K562 (cell line): Measurements from ENCODE around the gene SHB. TPM values are rescaled to one million over a fixed set of nuclear protein-coding genes. Genes with fewer than 3 reads are reported as not detected.

Experiments used
- ATF1 ChIP-seq, 2 experiments: fragments of 450-650 bp in 1 of 2; IDR thresholded peaks; 2 replicates each; pipeline ENCODE4 v1.6.1; 2016; ENCODE audit warnings: missing compliant biosample characterization in 1 of 2, missing genetic modification characterization in 1 of 2
- CC2D1A ChIP-seq: fragments of 450-650 bp; IDR thresholded peaks from 2 replicates; pipeline ENCODE4 v1.6.1; 2017; ENCODE audit warnings: mild to moderate bottlenecking
- FOXP1 ChIP-seq: sonication (generic); formaldehyde crosslinking; IDR thresholded peaks from 2 replicates; pipeline ENCODE4 v1.8.0; 2022; ENCODE audit warnings: mild to moderate bottlenecking, missing genetic modification reagents
- FUS ChIP-seq: fragments of 200-400 bp; formaldehyde crosslinking; optimal IDR thresholded peaks from 2 replicates; pipeline ENCODE3; 2017; ENCODE audit warnings: low read depth, low read length
- L3MBTL2 ChIP-seq: fragments of 450-650 bp; IDR thresholded peaks from 2 replicates; pipeline ENCODE4 v1.6.1; 2016; ENCODE audit warnings: mild to moderate bottlenecking, moderate library complexity
- MXD1 ChIP-seq: fragments of 250-450 bp; sonication (Bioruptor Pico); IDR thresholded peaks from 2 replicates; pipeline ENCODE4 v1.8.0; 2021; ENCODE audit warnings: borderline replicate concordance, mild to moderate bottlenecking, moderate library complexity; ENCODE audit not compliant: poor library complexity, severe bottlenecking
- NRF1 ChIP-seq, 2 experiments: fragments of 450-650 bp; IDR thresholded peaks in 1 of 2; conservative IDR thresholded peaks in 1 of 2; 2 replicates each; pipeline ENCODE4 v1.6.1; 2014; ENCODE audit warnings: mild to moderate bottlenecking in 2 of 2
- PRMT5 ChIP-seq: sonication (generic); formaldehyde crosslinking; IDR thresholded peaks from 2 replicates; pipeline ENCODE4 v1.5.0; 2020; ENCODE audit warnings: missing genetic modification reagents
- PTTG1 ChIP-seq: fragments of 450-650 bp; IDR thresholded peaks from 2 replicates; pipeline ENCODE4 v1.6.1; 2016; ENCODE audit warnings: low read depth, mild to moderate bottlenecking, missing genetic modification characterization, missing compliant biosample characterization
- RAD51 ChIP-seq: fragments of 450-650 bp; IDR thresholded peaks from 2 replicates; pipeline ENCODE4 v1.7.1; 2016; ENCODE audit warnings: low read depth, mild to moderate bottlenecking, borderline replicate concordance
- SMARCA5 ChIP-seq: fragments of 450-650 bp; IDR thresholded peaks from 2 replicates; pipeline ENCODE4 v1.6.1; 2016
- SRF ChIP-seq, 2 experiments: fragments of 250-450, 450-650 bp in 1 of 2; sonication (Bioruptor Pico) in 1 of 2; sonication (generic) in 1 of 2; formaldehyde crosslinking; IDR thresholded peaks; 2 replicates each; pipeline versions ENCODE4 v1.5.0 to v1.5.1; 2020 to 2022; ENCODE audit warnings: mild to moderate bottlenecking in 1 of 2, missing genetic modification reagents in 1 of 2
- SRSF1 ChIP-seq: fragments of 200-400 bp; formaldehyde crosslinking; IDR thresholded peaks from 2 replicates; pipeline ENCODE4 v1.6.1; 2017; ENCODE audit warnings: mild to moderate bottlenecking, low read depth, low read length, moderate library complexity
- SRSF7 ChIP-seq: fragments of 200-400 bp; formaldehyde crosslinking; optimal IDR thresholded peaks from 2 replicates; pipeline ENCODE3; 2017; ENCODE audit warnings: mild to moderate bottlenecking, low read depth, low read length
- VEZF1 ChIP-seq: fragments of 200-800 bp; sonication (Bioruptor generic); IDR thresholded peaks from 2 replicates; pipeline ENCODE4 v1.6.1; 2017; ENCODE audit warnings: missing genetic modification characterization, missing compliant biosample characterization
- ZFP1 ChIP-seq: fragments of 450-650 bp; formaldehyde crosslinking; IDR thresholded peaks from 2 replicates; pipeline ENCODE4 v1.4.0; 2020; ENCODE audit warnings: mild to moderate bottlenecking, mixed read lengths
- ZNF274 ChIP-seq: IDR thresholded peaks from 2 replicates; pipeline ENCODE4 v1.6.1; 2011; ENCODE audit warnings: low read depth, mild to moderate bottlenecking, low read length, moderate library complexity, borderline replicate concordance
- ZNF395 ChIP-seq: fragments of 200-800 bp; sonication (Bioruptor generic); IDR thresholded peaks from 2 replicates; pipeline ENCODE4 v1.6.1; 2017; ENCODE audit warnings: missing genetic modification characterization, missing compliant biosample characterization
- ZNF639 ChIP-seq, 2 experiments: fragments of 200-800 bp in 1 of 2; sonication (Bioruptor generic) in 1 of 2; sonication (generic) in 1 of 2; formaldehyde crosslinking in 1 of 2; IDR thresholded peaks in 1 of 2; conservative IDR thresholded peaks in 1 of 2; 2 replicates each; pipeline versions ENCODE4 v1.5.0 to v1.6.1; 2016 to 2020; ENCODE audit warnings: missing compliant biosample characterization in 1 of 2, missing genetic modification characterization in 1 of 2, missing genetic modification reagents in 1 of 2
- polyA plus RNA-seq, 8 experiments: library from polyadenylated mRNA; depleted of rRNA in 4 of 8; stranded (reverse) in 5 of 8; unstranded in 3 of 8; fragments of >200 nt; fragmentation: Nextera tagmentation in 2 of 8; fragmentation: Illumina TruSeq in 1 of 8; extraction: Ambion mirVana in 2 of 8; extraction: Trizol in 1 of 8; gene quantifications; 2 replicates each; pipeline versions ENCODE4 v1.2.1 to v1.2.3, GENCODE V29; 2011 to 2014; ENCODE audit warnings: inconsistent platforms in 1 of 8, missing spikeins in 1 of 8
- total RNA-seq, 7 experiments: library from RNA; depleted of rRNA in 6 of 7; stranded (reverse); fragments of >200 nt in 6 of 7; fragmentation: Illumina TruSeq in 2 of 7; extraction: Trizol in 2 of 7; gene quantifications; 2 replicates each; pipeline versions ENCODE4 v1.2.1 to v1.2.3, GENCODE V29; 2011 to 2021; ENCODE audit warnings: low replicate concordance in 1 of 7

The SHB gene
- total and polyA plus RNA-seq, 9 of the 15 experiments (the other 6 are each of a cell fraction or from before 2014, with no cell fraction given) = 0.78 to 16.0 (median 5.3) TPM

- TF ChIP-seq VEZF1 (CRISPR knock-in tag) = no peak
- TF ChIP-seq FOXP1 (CRISPR knock-in tag) = 0 out of 2 replicates have a peak, but pooled peaks have one; percentile 15
- TF ChIP-seq RAD51 = no peak
- 0 out of 2 replicates have a peak, but pooled peaks have one; percentile 49 for TF ChIP-seq CC2D1A
- 0 out of 2 replicates have a peak, but pooled peaks have one; percentile 55 for TF ChIP-seq ZNF395
- TF ChIP-seq FUS = no peak
- TF ChIP-seq ZNF274 = no peak
- TF ChIP-seq L3MBTL2 = peak; percentile 30; the same call in 1 of the 2 replicates
- no peak for TF ChIP-seq SRSF7
- peak in 1 of 2 experiments; percentile 43; a peak in 1 of 4 replicates for TF ChIP-seq SRF (CRISPR knock-in tag; IDR thresholded peaks at IDR 0.05)
- TF ChIP-seq NRF1 (conservative IDR thresholded peaks at IDR 0.05 in 1 of 2, IDR thresholded peaks at IDR 0.05 in 1 of 2) = no peak
- peak; percentile 42; the same call in 1 of the 2 replicates for TF ChIP-seq SMARCA5
- 0 out of 2 replicates have a peak, but pooled peaks have one; percentile 41 for TF ChIP-seq ZFP1
- no peak for TF ChIP-seq SRSF1
- no peak for TF ChIP-seq PRMT5
- TF ChIP-seq ATF1 (CRISPR knock-in tag; IDR thresholded peaks at IDR 0.05) = no peak
- peak; percentile 43 for TF ChIP-seq ATF1 (tag; IDR thresholded peaks at IDR 0.05)
- no peak for TF ChIP-seq PTTG1 (tag)
- no peak for TF ChIP-seq MXD1 (CRISPR knock-in tag)
- peak in 1 of 2 experiments; percentile 9; a peak in 1 of 4 replicates for TF ChIP-seq ZNF639 (CRISPR knock-in tag; conservative IDR thresholded peaks at IDR 0.05 in 1 of 2, IDR thresholded peaks at IDR 0.05 in 1 of 2)
These were observed 164.4 kb downstream of the SHB start (continued) for GRCh38 chr9:37904445-37905130.
